HG02763 (cell line): ENCODE measurements around the gene SRGAP3.
A peak's percentile ranks its signal among the peaks of the same experiment; 100 is the strongest.

Experiments used
- ATAC-seq: cut with Tn5 transposase; IDR thresholded peaks from one replicate; pipeline ENCODE4 v1.9.1; 2021; ENCODE audit warnings: mild to moderate bottlenecking, moderate library complexity; ENCODE audit not compliant: unreplicated experiment

Gene SRGAP3

DNA sequence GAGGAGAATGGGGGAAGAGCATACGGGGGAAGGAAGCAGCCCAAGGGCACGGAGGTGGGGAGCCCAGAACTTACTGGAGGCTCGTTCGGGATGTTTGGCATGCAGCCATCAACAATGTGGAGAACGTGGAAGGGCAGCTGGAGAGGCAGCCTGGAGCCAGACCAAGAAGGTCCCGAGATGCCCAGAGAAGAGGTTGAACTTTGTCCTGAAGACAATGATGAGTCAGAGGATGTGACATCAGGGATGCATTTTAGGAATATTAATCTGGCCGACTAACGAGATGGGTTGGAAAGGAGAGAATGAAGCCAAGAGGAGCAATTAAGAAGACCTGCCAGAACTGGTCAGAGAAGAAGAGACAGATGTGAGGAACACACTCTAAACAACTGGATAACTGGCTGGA lies 98.2 kb downstream of the SRGAP3 start:
- no peak for ATAC-seq

DNA sequence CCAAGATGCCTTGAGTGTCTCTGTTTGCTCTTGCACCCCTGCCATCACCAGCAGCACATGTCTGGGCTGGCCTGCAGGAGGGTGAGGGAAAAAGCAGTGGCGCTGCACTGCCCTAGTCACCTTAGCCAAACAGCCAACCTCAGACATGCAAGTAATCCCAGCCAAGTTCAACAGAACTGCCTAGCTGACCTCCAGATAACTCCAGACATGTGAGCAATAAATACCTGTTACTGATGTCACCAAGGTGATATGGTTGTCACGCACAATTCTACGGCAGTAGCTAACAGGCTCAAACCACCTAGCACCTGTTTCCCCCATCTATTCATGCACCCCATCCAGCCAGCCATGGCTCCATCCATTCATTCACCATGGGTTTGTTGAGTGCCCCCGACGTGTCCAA lies 99.9 kb downstream of the SRGAP3 start:
- no peak for ATAC-seq

DNA sequence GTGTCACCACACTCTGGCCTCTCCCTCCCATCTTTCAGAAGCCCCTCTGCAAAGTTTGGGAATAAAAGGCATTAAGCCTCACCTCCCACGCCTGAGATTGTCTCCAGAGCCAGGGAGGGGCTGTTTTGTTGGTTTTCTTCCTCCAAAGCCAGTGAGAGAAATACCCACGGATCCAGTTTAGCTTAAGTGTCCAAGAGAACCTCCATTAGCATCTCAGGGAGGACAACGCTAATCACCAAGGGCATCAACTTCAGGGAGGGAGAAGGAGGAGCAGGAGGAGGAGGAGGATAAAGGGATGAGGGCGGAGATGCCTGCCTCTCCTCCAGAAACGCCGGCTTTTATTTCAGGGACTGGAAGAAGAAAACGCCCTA lies 101.6 kb downstream of the SRGAP3 start:
- no peak for ATAC-seq

DNA sequence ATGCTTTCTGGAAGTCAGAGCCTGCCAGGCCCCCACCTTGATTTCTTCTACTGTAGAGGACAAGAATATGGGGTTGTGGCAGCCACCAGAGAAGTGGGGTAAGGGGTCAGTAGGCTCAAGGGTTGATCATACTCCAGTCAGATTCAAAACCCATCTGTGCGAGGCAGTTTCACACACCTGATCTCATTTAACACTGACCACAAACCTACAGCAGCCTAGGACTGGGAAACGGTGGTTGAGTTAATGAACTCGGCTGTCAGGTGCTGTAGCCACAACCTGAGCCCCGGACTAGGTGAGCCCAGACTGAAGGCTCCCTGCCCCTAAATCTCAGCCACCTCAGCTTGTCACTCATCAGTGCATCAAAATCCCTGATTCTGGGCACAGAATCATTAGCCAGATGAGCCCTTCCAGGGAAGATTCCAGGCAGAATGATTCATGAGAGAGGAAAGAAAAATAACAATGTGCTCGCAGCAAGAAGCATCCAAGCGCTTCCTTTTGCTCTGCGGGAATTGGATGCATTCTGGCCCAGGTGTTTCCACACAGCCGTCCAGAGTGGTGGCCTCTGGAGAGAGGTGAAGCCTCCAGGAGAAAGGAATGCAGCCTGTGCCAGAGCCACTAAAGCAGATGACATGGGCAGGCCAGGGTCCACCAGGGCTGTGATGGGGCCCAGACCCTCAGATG lies 102.1 kb downstream of the SRGAP3 start:
- peak; percentile 68 for ATAC-seq

DNA sequence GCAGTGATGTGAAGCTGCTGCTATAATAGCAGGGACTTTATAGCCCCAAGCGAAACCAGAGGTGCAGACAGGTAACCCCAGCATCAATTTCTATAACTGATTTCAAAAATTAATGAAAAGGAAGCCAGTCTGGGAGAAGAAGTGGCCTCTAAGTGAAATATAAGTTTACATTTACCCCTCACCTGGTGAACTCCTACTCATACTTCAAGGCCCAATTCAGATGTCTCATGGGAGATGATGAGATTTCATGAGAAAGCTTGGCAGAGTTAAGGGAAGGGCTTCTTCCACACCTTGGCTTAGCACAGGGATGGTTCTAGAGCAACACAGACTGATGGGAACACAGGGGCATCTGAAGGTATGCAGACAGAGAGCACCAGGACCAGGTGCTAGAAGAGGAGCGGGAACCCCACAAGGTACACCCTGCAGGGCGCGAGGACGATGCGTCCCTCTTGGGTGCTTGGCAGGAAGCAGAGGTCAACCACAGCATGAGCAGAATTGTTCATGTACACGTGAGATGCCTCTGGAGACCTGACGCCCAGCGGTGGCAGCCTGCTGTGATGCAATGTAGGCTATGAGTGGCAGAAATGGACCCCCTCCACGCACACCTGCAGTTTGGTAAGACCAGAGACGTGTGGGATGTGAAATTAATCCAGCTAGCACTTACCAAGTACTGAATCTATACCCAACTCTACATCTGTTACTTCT lies 102.9 kb downstream of the SRGAP3 start:
- ATAC-seq = no peak

DNA sequence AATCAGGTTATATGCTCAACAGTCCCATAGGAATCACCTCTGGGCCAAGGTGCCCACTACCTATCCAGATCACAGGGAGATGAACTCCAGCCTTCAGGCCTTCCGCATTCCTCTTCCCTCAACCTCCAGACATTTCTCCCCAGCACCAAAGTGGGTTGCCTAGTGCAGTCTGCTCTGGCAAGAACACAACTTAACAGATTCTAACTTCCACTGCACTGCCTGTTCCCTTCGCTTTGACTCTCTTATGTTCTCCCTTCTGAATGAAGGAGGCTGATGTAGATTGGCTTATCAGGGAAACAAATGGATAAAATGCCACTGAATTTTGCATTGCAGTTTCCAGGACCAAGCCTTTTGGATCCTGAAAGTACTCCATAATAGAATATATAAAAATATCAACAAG lies 106.3 kb downstream of the SRGAP3 start:
- ATAC-seq = no peak

DNA sequence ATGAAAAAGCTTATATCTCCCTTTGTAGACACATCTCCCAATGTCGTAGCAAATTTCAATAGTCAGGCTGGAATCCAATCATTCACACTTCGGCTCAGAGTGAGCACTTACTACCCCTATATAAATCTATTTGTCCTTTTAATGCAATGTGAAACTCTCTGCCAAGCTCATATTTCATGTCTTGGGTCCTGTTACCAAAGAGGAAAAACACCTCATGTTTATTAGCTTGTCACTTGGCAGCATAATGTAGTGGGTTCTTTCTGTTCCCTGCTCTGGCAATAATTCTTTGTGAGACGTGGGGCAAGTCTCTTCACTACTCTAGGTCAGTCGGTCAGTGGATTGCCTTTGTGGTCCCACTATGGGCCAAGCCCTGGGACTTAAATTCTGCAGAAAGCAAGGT lies 107.1 kb downstream of the SRGAP3 start:
- ATAC-seq = no peak

DNA sequence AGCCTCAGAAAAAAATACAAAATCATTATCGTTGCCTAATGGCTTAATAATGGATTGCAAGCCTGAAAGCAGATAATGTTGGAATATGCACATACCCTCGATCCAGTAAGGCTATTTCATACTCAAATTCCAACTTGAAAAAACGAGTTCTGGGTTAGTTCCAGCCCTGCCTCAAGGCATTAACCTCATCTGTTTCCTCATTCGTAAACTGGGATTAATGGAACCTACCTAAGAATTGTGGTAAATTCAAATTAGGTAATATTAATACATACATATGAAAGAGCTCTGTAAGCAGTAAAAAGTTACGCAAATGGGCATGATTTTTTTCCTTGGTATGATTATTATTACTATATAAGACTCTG lies 107.5 kb downstream of the SRGAP3 start:
- ATAC-seq = no peak

DNA sequence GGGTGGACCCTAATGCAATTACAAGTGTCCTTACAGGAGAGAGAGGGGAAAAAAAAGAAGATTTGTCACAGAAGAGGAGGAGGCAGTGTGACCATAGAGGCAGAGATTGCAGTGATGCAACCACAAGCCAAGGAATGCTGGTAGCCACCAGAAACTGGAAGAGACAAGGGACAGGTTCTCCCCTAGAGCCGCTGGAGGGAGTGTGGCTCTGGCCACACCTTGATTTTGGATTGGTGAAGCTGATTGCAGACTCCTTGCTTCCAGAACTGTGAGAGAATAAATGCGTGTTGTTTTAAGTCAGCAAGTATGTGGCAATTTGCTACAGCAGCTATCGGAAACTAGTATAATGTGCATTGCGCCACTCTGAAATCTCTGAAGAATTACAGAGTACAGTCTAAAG lies 110.1 kb downstream of the SRGAP3 start:
- no peak for ATAC-seq

DNA sequence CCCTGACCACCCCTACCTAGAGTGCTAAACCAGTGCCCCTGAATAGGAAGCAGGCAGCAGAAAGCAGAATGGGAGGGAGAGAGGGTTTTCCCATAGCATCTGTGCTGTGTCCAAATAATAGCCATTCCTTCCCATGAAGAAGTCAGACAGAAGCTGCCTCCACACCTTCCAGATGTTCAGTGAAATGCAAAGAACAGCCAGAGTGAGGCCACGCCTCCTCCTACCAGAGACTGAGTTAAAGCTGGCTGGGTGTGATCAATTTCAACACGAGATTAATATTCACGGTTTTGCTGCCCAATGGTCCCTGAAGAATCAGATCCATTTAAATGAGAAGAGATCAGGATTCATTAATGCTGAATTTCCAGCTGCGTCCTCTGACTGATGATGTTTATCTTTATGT lies 111.8 kb downstream of the SRGAP3 start:
- ATAC-seq = no peak

DNA sequence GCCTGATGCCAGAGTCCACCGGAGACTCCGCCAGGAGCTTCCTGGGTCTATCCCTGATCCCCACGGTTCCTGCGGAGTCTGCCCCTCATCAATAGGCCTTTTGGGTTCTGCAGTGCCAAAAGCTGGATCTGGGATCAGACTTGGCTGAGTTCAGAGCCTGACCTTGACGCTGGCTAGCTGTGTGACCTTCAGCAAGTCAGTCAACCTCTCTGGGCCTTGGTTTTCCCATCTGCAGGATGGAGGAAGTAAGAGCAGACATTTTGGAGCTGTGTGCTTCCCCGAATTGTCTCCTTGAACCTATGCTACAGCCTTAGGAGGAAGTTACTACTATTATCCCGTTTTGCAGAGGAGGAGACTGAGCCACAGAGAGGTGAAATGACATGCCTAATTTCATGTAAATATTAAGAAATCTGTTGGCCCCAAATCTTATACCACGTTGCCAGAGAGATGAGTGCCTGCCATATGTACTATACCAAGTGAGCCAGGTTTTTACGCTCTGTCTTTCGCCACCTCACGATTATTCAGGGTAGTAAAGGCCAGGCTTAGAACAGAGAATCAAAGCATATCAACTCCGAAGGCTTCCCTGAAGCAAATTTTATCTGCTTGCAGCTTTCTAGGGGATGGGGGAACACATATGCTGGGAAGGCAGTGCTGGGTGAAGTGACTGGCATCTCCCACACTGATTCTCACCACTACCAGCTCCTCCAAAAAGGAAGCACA lies 112.5 kb downstream of the SRGAP3 start:
- ATAC-seq = no peak

DNA sequence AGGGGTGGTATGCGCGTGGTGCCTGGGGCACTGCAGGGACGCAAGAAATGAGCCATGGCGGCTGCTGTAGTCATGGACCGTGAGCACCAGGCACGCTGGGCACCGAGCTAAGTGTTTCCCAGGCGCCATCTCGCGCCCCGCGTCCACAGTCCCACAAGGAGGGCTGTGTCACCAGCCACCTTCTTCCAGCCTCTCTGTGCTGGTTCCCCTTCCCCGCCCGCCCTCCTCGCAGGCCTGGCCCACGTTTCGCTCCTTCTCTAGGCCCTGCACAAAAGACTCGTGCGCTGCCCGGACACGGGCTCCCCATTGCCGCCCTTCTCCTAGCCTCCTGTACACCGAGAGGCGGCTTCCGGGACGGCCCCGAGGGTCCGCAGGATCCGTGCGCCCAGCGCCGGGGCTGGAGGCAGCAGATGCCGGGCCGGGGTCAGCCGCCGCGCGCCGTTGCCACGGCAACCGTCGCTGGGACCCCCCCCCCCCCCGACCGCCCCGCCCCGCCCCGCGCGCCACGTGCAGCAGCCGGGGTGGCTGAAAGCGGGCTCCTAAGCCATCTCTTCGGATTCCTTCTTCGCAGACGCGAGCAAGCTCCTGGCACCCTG lies 113.4 kb downstream of the SRGAP3 start:
- no peak for ATAC-seq

DNA sequence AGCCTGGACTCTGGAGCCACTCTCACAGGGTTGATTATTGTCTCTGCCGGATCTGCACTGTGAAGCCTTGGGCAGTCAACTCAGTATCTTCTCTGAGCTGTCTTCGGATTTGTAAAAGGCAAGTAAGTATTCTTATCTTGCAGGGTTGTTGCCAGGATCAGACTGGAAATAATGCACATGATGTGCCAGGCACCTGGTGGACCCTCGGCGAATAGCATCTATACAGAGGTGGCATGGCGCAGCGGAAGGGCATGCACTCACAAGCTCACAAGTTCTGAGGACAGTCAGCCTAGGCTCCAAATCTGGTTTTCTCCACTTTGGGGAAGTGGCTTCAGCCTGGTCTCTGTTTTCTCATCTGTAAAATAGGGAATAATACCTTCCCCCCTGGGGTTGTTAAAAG lies 113.9 kb downstream of the SRGAP3 start:
- ATAC-seq = no peak

DNA sequence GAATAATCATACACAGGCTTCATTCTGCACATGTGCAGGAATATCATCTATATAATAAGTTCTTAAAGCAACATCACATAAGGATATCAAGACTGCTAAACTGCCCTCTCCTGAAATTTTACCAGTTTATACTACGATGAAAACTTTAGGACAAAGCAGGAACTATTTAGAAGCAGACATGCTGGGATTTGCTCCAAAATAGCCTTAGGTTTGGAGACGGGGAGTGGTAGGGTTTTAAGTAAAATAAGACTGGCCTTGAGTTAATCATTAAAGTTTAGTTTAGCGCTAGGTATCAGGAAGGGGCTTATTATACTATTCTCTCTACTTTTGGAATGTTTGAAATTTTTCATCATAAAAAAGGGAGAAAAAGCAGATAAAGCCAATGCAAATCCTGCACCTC lies 115.8 kb downstream of the SRGAP3 start:
- ATAC-seq = no peak

DNA sequence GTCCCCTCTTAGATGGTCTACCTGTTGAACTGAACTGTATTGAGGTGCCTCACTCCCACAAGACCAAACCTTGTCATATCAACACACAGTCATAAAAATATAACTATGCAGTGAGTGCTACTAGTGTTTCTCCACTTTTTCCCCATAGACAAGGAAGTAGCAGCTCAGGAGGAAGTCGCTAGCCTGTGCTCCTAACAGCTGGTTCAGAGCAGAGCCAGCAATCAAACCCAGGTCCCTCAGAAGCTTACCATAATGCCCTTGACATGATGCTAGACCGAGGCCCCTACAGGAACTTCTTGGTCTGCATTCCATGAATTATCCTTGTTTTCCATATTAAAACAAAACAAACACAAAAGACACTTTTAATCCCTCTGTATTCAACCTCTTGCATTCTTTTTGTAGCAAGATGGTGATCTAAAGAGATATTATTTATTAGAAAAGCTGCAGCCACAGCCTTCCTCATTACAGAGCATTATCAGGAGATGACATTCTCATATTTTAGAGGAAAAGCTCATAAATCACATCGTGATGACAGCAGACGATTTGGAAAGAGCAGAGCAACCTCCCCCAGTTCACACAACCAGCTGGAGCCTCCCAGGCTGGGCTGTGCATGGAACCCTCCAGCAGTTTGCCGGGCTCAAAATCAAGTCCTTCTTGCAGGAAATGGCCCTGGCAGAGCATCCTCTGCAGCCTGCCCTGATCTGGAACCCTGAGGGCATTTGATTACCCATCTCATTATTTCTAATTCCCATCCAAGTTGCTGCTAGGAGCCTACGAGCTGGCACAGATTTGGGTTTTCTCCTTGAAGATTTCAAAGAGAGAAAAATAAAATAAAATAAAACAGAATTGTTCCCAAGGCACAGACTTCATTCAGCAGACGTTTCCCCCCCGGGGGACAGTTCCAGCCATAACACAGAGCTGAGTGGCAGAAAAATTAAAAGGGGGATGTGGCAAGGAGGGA lies 118.8 kb downstream of the SRGAP3 start:
- no peak for ATAC-seq

DNA sequence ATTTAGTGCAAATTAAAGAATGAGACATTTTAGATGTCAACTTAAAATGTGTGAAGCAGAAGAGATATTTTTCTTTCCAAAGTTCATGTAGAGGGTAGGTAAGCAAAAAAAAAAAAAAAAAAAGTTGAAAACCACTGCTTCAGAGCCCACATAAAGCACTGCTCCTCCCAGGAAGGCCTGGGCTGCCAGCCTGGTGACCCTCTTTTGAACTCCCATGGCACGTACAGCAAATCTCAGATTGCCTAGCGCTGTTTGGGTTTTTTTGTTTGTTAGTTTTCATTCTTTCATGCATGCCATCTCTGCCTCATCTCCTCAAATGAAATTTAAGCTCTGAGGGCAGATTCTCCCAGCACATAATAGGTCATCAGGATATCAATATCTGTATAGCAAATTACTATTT lies 120.1 kb downstream of the SRGAP3 start:
- no peak for ATAC-seq

DNA sequence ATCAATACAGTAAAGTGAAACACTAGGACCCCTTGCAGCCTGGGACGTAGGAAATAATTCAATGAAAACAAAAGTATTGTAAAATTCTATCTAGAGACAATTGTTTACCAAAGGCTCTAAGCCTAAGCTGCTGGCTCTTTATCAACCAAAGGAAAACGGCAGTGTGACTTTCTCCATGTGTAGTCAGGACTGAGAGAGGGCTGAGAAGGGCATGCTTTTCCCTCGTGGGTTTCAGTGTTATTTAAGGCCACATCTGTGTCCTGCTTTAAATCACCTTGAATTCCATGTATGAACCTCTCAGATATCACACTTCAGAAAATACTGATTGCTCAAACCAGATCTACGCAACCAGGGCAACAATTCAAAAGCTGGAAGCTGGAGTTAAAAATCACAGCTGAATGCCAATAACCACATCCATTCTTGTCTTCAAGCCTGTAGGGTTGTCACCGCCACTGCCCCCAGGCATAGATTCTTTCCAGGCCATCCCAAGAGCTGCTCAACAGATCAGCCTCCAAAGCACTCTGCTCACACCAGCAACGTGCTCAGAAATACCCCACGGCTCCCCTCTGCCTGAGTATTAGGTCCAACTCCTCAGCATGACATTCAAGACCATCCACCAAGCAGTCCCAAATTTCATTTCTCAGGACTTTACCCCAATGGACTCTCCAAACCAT lies 124.0 kb downstream of the SRGAP3 start:
- ATAC-seq = no peak

DNA sequence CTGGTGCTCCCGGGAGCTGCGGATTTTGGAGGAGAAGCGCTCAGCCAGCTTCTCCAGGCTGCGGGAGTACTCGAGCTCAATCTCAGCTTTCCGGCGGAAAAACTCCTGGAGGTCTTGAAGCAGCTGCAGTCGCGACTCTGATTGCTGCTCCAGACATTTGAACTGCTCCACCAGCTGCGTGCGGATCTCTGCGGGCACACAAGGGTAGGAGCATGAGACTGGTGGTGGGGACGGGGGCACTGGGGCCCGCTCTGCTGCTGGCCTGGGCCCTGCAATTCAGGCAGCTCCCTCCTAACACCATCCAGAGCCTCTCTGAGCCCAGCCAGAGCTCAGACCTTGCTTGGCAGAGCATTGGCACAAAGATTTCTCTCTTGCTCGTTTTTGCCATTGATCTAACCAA lies 124.7 kb downstream of the SRGAP3 start:
- no peak for ATAC-seq

DNA sequence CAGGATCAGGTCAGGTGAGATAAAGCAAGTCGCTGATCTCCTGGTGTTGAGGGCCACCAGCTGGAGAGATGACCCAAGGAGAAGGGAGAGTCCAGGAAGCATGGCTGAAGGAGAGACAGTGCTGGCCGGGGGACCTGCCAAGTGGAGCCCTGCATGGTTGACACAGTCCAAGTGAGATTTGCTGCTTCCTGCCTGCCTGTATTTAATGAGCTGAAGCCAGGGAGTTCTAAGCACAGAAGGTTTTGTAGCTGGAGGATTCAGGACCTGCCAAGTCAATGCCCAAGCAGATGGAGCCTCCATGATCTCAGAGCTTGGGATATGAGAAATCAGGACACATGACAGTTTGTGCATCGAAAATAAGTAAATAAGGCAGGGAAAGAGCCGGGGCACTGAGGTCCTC lies 125.6 kb downstream of the SRGAP3 start:
- no peak for ATAC-seq

DNA sequence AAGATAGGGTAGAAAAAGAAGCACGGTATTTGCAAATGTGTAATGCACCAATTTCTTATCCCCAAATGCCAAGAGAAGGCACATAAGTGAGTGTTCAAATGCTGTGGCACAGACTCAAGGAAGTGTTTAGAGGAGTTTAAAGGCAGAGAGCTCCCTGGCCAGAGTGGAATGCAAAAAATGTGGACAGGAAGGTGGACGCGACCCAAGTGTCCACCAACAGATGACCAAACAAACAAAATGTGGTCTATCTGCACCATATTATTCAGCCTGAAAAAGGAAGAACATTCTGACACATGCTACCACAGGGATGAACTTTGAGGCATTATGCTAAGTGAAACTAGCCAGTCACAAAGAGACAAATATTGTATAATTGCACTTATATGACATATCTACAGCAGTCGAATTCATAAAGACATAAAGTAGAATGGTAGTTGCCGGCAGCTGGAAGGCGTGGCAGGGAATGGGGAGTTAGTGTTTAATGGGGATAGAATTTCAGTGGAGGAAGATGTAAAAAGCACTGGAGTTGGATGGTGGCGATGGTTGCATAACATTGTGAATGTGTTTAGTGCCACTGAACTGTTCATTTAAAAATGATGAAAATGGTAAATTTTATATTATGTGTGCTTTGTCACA lies 126.6 kb downstream of the SRGAP3 start:
- no peak for ATAC-seq
